ENCODE measurements around the gene TMTC1. TPM values are rescaled to one million over a fixed set of nuclear protein-coding genes. Genes with fewer than 3 reads are reported as not detected.

The TMTC1 gene
- total and polyA plus RNA-seq, 9 of the 15 experiments (the other 6 are each of a cell fraction or from before 2014, with no cell fraction given), result under 0.01 to 0.18 (median 0.06) TPM; not detected in 2

DNA sequence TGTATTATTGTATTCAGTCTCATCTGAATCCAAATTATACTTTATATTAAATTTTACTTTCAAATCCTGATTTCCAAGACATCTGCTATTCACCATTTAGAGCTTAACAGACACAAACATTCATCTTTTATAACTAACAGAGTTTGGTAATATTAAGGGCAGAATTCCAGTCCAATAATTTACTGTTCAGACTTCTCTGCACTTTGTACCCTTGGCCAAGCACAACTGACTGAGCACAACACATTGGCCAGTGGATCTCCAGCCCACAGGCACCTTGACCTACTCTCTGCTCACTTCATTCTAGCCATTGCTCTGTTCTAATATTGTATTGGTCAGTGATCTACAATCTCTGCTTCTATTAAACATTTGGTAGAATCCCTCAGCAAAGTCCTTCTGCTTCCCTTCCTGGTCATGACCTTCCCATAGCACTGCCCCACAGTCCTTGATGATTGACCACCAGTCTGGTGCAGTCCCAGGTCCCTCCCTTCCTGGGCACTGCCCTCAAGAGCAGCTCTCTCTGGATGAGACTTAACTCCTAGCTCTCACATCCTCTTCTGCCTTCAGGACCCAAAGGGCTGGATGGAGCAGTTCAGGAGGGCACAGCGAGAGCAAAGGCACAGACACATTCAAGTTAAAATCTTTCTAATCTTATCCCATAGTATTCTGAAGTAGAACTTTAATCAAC, 188.5 kb downstream of the TMTC1 start (continued):
- TF ChIP-seq FOXK2 (conservative IDR thresholded peaks at IDR 0.05 in 1 of 2, IDR thresholded peaks at IDR 0.05 in 1 of 2; ENCODE audit: low read depth in 2 of 2), result no peak
- TF ChIP-seq SMARCC2 (IDR thresholded peaks at IDR 0.05; ENCODE audit: low read depth), result no peak
- no peak for TF ChIP-seq MXI1 (IDR thresholded peaks at IDR 0.05; ENCODE audit: low read depth, low read length)
- TF ChIP-seq TRIM24 (IDR thresholded peaks at IDR 0.05), result no peak
- TF ChIP-seq, protein P1, sequence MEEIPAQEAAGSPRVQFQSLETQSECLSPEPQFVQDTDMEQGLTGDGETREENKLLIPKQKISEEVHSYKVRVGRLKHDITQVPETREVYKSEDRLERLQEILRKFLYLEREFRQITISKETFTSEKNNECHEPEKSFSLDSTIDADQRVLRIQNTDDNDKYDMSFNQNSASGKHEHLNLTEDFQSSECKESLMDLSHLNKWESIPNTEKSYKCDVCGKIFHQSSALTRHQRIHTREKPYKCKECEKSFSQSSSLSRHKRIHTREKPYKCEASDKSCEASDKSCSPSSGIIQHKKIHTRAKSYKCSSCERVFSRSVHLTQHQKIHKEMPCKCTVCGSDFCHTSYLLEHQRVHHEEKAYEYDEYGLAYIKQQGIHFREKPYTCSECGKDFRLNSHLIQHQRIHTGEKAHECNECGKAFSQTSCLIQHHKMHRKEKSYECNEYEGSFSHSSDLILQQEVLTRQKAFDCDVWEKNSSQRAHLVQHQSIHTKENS (CRISPR knock-in tag; IDR thresholded peaks at IDR 0.05), result no peak
- no peak for TF ChIP-seq CBFA2T3 (IDR thresholded peaks at IDR 0.05)

DNA sequence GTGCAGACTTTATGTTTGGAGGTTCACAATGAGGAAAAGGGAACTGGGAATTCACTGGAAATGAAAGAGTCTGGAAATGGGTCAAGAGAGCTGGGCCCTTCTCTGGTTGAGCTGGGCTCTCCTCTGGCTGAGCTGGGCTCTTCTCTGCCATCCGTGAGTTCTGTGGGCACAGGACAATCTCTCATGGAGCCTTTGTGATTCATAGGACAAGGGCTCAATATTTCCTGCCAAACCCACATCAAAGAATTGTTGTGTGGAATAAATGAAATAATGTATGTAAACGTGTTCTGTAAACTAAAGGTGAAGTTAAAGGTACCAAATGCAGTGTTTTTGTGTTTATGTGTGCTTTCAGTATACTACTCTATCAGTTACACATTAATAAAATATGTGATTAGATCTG, 190.7 kb downstream of the TMTC1 start:
- FAIRE-seq (no peak), DNase-seq (ENCODE audit: extremely low read depth in 1 of 4, low spot score in 3 of 4) (no peak), ATAC-seq (no peak)
- Histone ChIP-seq H3K4me3 (no peak overlapping the region), H3K4me2 (ENCODE audit: insufficient read depth, low read length) (no peak overlapping the region), H3K9me1 (ENCODE audit: control insufficient read depth, insufficient read depth, low read length) (no peaks in the 10 kb centered on the region), H4K20me1 (replicated peaks; ENCODE audit: control insufficient read depth, insufficient read depth, low read length) (no peaks in the 10 kb centered on the region), H3K27ac (ENCODE audit: extremely low read depth, low read depth, low read length) (no peak overlapping the region), H2AFZ (ENCODE audit: low read depth, low read length) (no peak overlapping the region), H3K9ac (ENCODE audit: insufficient read depth in 1 of 2, low read depth in 2 of 2, low read length in 2 of 2) (no peak overlapping the region), H3K4me1 (replicated peaks in 1 of 2; ENCODE audit: control insufficient read depth in 2 of 2, insufficient read depth in 2 of 2, low read length in 2 of 2) (no peaks in the 10 kb centered on the region), H3K36me3 (ENCODE audit: control insufficient read depth, insufficient read depth, low read length) (no peaks in the 10 kb centered on the region), H3K79me2 (ENCODE audit: control insufficient read depth, insufficient read depth, low read length) (no peaks in the 10 kb centered on the region), H3K9me3 (replicated peaks; ENCODE audit: control insufficient read depth, insufficient read depth, low read depth, low read length) (no peaks in the 10 kb centered on the region), H3K27me3 (ENCODE audit: control insufficient read depth in 2 of 2, insufficient read depth in 2 of 2, low read length in 2 of 2) (no peaks in the 10 kb centered on the region)
- CTCF ChIA-PET (ENCODE audit: low intra/inter-chr PET ratio), result no interaction called here
- BruUV-seq (replicated peaks), result no TSS peak
- in situ Hi-C loops (cut with MboI) (no loop called here), intact Hi-C loops (cut with micrococcal nuclease) (no loop called here)
- POLR2A ChIA-PET, result no interaction called here
- 0% methylated on average over 2 of the region's 2 CpGs for WGBS (ENCODE audit: insufficient coverage, low coverage, missing lambda C conversion rate)
- TF ChIP-seq ZNF143 (CRISPR knock-in tag; IDR thresholded peaks at IDR 0.05), result no peak

All from K562 (cell line).